ENCODE results near the gene COMT. TPM values are rescaled to one million over a fixed set of nuclear protein-coding genes. Genes with fewer than 3 reads are reported as not detected.
A peak's percentile ranks its signal among the peaks of the same experiment; 100 is the strongest.

COMT gene
- total and polyA plus RNA-seq, 9 of the 15 experiments (the other 6 are each of a cell fraction or from before 2014, with no cell fraction given) = 12.5 to 351 (median 155) TPM

DNA sequence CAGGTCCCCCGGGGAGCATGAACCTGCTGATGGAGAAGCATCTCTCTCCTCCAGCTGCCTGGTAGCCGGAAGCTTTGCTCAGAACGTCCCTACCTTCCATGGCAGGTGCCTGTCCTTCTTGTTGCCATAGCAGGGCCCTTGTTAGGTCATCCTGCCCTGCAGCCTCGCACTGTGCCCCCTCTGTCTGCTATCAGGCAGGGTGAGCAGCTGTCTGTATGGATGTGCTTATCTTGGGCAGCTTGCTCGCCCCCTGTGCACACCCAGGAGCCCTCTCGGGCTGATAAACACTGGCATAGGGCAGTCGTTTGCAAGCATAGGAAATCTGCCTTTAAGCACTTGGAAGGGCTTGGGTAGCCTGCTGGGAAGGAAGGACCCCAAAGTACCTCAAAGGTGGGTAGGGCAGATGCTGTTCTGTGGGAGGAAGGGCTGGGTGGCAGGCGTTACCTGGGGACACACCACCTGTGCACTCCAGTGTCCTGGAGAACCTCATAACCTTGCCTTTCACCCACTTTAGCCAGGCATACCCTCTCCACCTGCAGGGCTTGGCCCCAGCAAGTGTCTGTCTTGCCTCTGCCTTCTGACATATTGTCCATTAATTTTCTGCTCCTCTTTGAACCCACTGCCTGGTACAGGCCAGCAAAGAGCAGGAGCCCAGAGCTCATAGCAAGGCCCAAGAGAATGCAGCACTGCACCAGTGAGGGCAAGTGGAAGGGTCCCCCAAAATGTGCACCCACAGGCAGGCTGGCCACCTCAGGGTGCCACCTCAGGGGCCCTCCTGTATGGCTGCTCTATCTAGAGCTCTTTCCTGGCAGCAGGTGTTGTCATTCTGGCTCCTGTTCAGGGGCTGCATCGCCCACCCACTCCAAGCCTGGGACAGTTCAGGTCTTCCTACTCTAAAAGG lies 8.0 kb upstream of the COMT start (continued):
- TF ChIP-seq ZBTB40 (IDR thresholded peaks at IDR 0.05) (no peak), ZBTB40 (CRISPR knock-in tag; IDR thresholded peaks at IDR 0.05) (peak; percentile 60), CBFA2T2 (conservative IDR thresholded peaks at IDR 0.05) (no peak; the same call in 1 of the 2 replicates), USF2 (CRISPR knock-in tag; IDR thresholded peaks at IDR 0.05) (0 out of 2 replicates have a peak, but pooled peaks have one; percentile 16), MLX (CRISPR knock-in tag; conservative IDR thresholded peaks at IDR 0.05) (0 out of 4 replicates have a peak, but pooled peaks of 1 of the 2 experiments have one; percentile 5), THRB (CRISPR knock-in tag; conservative IDR thresholded peaks at IDR 0.05) (0 out of 2 replicates have a peak, but pooled peaks have one; percentile 10), SETDB1 (IDR thresholded peaks at IDR 0.05; ENCODE audit: low read length) (peak; percentile 17), CHD1 (IDR thresholded peaks at IDR 0.05; ENCODE audit: low read length) (peak; percentile 84), KDM5B (IDR thresholded peaks at IDR 0.05; ENCODE audit: insufficient replicate concordance, low read depth, low read length) (peak; percentile 48)
- TF ChIP-seq, protein P1, sequence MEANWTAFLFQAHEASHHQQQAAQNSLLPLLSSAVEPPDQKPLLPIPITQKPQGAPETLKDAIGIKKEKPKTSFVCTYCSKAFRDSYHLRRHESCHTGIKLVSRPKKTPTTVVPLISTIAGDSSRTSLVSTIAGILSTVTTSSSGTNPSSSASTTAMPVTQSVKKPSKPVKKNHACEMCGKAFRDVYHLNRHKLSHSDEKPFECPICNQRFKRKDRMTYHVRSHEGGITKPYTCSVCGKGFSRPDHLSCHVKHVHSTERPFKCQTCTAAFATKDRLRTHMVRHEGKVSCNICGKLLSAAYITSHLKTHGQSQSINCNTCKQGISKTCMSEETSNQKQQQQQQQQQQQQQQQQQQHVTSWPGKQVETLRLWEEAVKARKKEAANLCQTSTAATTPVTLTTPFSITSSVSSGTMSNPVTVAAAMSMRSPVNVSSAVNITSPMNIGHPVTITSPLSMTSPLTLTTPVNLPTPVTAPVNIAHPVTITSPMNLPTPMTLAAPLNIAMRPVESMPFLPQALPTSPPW (CRISPR knock-in tag; IDR thresholded peaks at IDR 0.05) = no peak
